CD4-positive, alpha-beta T cell treated with Interleukin-6 at 100 ng/mL for 8 hours (primary cell): ENCODE data around the gene KBTBD2.
"Not testable (repeated sequence)": the region's sequence is repeated elsewhere in the genome, so short reads cannot be mapped to it uniquely, and the experiment has no call there.

Source experiments
- DNase-seq: peaks from one replicate; pipeline ENCODE4 v3.0.0-alpha.2; 2020; ENCODE audit warnings: mixed read lengths, low spot score

The KBTBD2 gene

GRCh38 chr7:32855837-32856775, 35.5 kb downstream of the KBTBD2 start:
- DNase-seq = not testable (repeated sequence)

DNA sequence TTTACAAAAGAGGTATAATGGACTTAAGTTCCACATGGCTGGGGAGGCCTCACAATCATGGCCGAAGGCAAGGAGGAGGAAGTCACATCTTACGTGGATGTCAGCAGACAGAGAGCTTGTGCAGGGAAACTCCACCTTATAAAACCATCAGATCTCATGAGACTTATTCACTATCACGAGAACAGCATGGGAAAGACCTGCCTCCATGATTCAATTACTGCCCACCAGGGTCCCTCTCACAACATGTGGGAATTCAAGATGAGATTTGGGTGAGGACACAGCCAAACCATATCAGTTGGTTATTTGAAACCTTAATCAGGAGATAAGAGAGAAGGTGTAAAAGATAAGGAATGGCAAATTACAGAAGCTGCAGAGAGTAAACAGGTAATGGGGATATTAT, 40.9 kb downstream of the KBTBD2 start:
- DNase-seq = not testable (repeated sequence)

DNA sequence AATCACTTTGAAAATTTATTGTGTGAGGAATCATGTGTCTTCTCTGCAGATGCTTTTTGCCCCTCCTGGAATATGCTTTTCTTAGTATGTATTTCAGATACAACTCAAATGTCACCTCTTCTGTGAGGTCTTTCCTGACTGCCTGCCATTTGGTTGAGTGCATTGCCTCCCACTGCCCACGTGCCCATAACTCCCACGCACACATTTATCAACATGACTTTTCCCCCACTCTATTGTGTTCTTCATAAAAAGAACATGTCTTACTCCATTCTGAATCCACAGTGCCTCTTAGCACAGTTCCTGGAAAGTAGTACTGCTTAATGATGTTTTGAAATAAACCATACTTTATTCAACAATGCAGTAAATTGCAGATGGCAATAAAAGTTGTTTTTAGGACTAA, 42.9 kb downstream of the KBTBD2 start:
- DNase-seq = not testable (repeated sequence)

- DNase-seq = peak; percentile 92
Measured at GRCh38 chr7:32846630-32847225, 44.8 kb downstream of the KBTBD2 start.

DNA sequence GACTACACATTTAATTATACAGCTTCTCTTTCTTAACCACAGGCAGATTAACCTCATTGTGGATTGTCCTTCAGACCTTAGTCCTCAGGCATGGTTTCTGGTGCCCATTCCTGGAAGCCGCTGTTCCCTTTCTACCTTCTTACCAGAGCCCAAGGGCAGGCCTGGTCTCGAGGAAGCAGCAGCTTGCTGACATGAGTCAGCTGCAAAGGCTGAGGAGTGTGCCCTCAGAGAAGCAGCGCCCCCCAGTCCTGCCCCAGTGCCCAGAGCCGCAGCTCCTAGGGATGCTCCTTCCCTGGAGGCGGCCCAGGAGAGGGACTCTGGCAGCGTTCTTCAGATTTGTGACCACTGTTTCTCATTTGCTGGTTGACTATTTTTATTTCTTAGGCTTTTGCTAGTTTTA, 46.8 kb downstream of the KBTBD2 start:
- DNase-seq = not testable (repeated sequence)

GRCh38 chr7:32843763-32844162, 47.8 kb downstream of the KBTBD2 start:
- DNase-seq = not testable (repeated sequence)

- not testable (repeated sequence) for DNase-seq
Measured at GRCh38 chr7:32839846-32840245, 51.7 kb downstream of the KBTBD2 start.

DNA sequence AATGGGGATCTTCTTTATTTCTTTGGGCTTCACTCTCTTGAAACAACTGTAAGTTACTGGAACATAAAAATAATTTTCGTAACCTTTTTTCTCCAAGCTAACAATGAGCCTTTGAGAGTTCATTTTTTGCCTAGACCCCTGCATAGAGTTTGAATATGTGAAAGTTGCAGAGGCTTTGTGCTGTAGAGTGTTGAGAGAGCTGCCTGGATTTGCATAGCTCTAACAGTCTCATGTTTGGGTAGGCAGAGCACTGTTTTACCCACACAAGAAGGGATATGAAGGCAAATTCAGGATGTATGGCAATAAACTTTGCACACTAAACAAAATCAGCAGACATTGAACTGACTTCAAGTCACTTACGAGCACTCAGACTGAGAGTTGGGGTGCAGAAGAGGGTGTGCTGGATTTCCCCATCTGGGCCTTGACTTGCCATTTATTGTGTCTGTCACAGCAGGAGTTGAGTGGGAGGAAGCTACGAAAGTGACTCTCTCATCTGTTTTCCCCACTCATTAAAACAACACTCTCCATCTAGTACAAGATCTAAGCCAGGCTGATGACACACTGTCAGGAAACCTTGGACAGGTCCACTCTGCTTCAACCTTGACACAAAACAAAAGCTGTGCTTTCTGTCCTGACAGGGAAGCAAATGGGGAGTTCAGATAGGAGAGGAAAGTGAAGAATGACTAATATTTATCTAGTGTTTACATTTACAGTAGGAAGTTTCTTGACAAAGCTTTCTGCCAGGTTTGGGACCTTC, 62.4 kb downstream of the KBTBD2 start:
- DNase-seq = not testable (repeated sequence)
